Fibroblast of gingiva (primary cell): ENCODE measurements around the gene ODF4.
"Not testable (repeated sequence)": the region's sequence is repeated elsewhere in the genome, so short reads cannot be mapped to it uniquely, and the experiment has no call there.

Source experiments
- DNase-seq: peaks from one replicate; pipeline ENCODE4 v3.0.0-alpha.2; 2011; ENCODE audit warnings: low read depth

Gene ODF4

GRCh38 chr17:8368193-8368592 is 28.6 kb downstream of the ODF4 start:
- DNase-seq, result no peak

GRCh38 chr17:8369944-8370343 is 30.3 kb downstream of the ODF4 start:
- no peak for DNase-seq

GRCh38 chr17:8371786-8372185 is 32.1 kb downstream of the ODF4 start:
- DNase-seq, result no peak

DNA sequence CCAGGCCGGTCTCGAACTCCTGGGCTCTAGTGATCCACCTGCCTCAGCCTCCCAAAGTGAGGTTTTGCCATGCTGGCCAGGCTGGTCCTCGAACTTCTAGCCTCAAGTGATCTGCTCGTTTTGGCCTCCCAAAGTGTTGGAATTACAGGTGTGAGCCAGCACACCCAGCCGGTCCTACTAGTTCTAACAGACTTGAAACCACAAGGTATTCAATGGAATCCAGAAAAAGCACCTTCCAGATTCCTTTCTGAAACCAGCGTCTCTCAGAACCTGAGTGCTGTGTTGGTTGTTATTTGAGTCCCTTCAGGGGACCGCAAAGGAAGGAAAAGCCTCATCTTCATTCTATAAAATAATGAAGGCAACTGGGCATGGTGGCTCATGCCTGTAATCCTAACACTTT is 32.8 kb downstream of the ODF4 start:
- no peak for DNase-seq

DNA sequence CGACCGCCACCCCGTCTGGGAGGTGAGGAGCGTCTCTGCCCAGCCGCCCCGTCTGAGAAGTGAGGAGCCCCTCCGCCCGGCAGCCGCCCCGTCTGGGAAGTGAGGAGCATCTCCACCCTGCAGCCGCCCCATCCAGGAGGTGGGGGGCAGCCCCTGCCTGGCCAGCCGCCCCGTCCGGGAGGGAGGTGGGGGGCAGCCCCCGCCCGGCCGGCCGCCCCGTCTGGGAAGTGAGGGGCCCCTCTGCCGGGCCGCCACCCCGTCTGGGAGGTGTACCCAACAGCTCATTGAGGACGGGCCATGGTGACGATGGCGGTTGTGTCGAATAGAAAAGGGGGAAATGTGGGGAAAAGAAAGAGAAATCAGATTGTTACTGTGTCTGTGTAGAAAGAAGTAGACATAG is 34.2 kb downstream of the ODF4 start:
- not testable (repeated sequence) for DNase-seq

GRCh38 chr17:8375738-8376259 is 36.2 kb downstream of the ODF4 start:
- DNase-seq, result no peak

DNA sequence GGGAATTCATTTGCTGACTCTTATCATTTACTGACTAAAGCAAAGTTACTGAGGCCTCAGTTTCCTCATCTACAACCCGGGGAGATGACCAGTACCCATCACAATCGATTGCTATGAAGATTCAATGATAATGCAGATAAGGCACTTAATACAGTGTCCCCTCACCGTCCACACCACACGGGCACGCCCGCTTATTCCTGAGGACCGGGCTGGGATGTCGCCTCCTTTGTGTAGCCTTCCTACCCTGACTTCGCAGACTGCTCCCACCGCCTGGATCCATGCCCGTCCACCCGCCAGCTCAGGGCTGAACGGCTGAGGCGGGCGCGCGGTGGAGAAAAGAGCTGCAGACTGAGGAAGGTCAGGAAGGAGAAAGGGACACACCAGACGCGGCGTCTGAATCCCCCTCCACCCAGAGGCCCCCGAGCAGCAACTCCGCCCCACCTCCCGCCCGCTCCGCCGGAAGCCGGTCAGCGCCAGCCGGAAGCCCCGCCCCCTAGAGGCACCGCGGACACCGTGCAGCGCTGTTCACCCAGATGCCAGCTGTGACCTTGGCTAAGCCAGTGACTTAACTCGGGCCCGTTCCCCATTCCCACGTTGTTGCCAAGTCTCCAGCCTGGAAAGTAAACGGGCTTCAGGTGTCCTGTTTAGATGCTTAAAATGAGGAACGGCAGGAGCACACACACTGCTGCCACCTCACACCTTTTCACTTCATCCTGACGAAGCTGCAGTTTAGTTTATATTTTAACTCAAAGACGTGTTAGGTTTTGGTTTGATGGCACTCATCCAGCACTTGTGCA is 36.8 kb downstream of the ODF4 start, which contains the start of gene KRABD2:
TSS of gene KRABD2 (minus strand) at position 434 of the 797 bp plus-strand sequence.
- DNase-seq, result peak; percentile 85

GRCh38 chr17:8377422-8377821 is 37.8 kb downstream of the ODF4 start:
- DNase-seq, result no peak

GRCh38 chr17:8378117-8378516 is 38.5 kb downstream of the ODF4 start:
- DNase-seq, result not testable (repeated sequence)

DNA sequence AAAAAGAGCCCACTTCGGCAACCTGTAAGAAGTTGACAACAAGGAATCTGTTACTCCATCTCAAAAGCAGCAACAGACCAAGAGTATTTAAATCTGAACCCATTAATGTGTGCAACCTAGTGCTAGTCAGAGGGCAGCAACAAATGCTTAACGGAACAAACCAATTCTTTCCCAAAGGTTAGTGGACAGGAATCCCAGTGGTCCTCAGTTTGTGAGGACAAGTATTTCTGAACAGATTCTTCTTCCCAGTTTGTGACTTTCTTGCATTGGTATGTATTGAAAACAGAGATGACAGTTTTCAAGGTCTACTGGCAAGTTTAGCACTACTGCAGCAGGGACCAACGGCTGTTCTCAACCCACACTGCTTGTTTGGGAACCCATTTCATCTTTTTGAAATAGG is 40.4 kb downstream of the ODF4 start:
- DNase-seq, result no peak

- DNase-seq, result no peak
Measured at GRCh38 chr17:8382052-8382879, 42.6 kb downstream of the ODF4 start.

DNA sequence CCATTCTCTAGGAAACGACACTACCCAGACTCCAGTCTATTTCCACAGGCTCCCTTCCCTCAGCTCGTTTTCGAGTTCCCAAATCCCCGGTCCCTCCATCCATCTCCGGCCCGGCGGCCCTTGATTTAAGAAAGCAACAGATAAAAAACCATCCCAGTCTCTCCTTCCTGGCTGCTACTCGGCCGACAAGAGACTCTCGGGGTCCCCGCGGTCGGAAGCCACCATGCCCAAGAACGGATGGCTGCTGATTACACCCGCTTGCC is 43.2 kb downstream of the ODF4 start:
- DNase-seq, result no peak

GRCh38 chr17:8383143-8383822 is 43.6 kb downstream of the ODF4 start, which contains the start of gene RPL26:
RPL26 (minus strand) TSS chr17:8383193; CDS start chr17:8382310, 883 bp downstream.
- peak; percentile 98 for DNase-seq

- peak; percentile 74 for DNase-seq
Measured at GRCh38 chr17:8384801-8385378, 45.2 kb downstream of the ODF4 start.

DNA sequence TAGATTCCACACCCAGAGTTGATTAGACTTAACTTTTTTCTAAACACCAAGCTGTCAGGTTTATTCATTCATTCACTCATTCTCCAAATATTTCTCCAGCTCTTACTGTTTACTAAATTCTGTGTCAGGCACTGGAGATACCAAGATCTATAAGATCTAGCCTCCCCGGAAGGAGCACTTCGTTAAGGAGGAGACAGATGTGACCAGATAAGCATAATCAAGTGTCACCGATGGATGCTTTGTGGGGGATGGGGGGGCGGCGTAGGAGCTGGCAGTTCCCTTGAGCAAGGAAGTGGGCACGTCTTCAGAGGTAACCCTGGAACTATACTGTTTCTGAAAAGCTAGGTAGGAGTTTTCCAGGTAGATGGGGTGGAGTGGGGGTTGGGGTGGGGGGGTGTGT is 47.2 kb downstream of the ODF4 start:
- DNase-seq, result no peak

DNA sequence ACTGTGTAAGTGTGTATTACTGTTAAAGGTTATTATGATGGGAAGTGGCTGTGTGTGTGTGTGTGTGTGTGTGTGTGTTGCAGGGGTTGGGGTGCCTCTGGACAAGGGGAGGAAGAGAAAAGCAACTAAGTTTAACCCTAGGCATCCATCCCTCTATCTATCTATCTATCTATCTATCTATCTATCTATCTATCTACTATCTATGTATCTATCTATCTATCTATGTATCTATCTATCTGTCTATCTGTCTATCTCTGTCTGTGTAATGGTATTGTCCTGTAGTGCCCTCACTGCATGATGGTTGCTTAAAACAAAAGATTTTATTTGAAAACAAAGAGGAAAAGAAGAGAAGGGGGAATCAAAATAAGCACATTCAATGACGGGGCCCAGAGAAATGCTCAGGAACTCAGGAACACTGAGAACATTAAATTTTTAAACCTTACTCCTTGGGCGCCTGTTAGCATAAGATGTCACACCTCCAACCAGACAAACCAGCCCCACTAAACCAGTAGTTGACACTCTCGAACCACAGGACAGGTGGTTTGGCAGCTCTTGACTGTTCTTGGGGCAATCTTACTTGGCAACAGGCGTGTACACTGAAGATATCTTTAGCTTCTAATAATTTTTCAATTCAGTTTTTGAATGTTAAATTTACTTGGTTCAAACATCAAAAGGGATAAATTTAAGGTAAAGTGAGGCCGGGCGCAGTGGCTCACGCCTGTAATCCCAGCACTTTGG is 48.4 kb downstream of the ODF4 start:
- DNase-seq, result no peak

DNA sequence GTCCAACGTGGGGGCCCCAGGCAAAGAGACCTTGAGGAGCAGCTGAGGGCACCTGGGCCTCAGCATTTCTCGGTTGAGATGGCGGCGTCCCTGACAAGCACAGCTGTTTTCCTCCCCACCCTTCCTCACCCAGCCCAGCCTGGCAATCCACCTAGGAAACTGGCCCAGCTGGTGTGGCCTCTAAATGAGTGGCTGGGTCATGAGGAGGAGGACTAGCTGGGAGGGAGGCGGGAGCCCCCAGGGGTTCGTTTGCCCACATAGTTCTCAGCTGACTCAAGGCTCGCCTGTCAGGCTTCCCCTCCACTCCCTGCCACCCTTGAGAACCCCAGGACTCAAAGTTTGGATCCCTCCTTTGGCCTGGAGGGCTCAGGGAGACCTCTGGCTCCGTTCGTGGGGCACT is 52.1 kb downstream of the ODF4 start:
- DNase-seq, result peak; percentile 21

DNA sequence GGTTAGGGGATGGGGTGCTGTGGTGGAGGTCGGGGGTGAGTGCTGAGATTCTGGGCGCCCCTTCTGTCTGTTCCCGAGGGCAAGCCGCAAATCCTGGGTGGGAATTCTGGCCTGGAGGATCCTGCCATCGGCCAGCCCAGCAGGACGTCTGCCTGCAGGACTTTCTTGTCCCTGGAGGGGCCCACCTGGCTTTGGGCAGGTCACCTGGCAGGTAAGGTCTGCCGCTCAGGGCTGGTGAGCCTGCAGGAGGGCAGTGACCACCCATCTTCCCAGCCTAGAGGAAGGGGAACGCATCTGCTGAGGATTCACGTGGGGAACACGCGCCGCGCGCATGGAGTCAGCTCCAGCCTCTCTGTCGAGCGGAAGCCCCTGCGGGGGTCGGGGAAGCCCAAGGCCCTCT is 52.6 kb downstream of the ODF4 start:
- DNase-seq, result no peak

DNA sequence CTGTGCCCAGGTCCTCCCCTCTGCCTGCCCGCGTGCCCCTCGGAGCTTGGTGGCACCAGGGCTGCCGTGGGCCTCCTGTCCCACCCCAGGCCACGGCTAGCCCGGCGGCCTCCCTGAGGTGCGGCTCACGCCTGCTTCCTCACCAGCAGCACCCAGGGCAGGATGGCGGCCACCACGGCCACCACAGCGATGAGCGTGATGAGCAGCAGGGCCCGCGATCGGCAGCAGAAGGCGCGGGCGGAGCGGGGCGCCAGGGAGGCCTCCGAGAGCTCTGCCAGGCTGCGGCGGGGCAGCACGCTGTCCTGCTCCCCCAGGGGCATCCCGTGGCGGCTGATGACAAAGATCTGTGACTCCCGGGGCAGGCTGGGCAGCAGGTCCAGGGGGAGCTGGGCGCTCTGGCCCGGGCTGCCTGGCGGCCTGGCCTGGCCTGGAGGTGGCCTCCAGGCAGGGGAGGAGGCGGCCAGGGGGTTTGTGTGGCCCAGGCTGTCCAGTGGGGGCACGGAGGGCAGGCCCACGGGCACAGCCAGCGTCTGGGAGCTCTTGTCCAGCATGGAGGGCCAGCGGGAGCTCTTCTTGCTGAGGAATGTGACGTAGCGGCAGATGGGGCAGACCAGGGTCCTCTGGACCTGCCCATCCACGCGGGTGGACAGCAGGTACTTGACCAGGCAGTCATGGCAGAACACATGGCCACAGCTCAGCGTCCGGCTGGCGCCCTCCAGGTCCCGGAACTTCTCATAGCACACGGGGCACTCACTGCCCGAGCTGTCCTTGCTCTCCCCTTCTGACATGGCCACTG is 53.2 kb downstream of the ODF4 start:
- DNase-seq, result no peak

- no peak for DNase-seq
Measured at GRCh38 chr17:8393470-8394231, 54.0 kb downstream of the ODF4 start.
